Neural cell (in vitro differentiated cells): Measurements from ENCODE around the gene KIRREL3.

Experiments used
- SMC3 ChIP-seq: fragments of 450-650 bp; conservative IDR thresholded peaks from 2 replicates; pipeline ENCODE4 v1.6.1; 2014; ENCODE audit warnings: antibody characterized with exemption, mild to moderate bottlenecking, moderate library complexity; ENCODE audit not compliant: poor library complexity
- TF ChIP-seq, protein P1 (sequence below): fragments of 450-650 bp; IDR thresholded peaks from 2 replicates; pipeline ENCODE4 v1.5.1; 2014; ENCODE audit warnings: antibody characterized with exemption, mild to moderate bottlenecking, moderate library complexity; ENCODE audit not compliant: poor library complexity, severe bottlenecking

- no peak for TF ChIP-seq SMC3
- TF ChIP-seq, protein P1, sequence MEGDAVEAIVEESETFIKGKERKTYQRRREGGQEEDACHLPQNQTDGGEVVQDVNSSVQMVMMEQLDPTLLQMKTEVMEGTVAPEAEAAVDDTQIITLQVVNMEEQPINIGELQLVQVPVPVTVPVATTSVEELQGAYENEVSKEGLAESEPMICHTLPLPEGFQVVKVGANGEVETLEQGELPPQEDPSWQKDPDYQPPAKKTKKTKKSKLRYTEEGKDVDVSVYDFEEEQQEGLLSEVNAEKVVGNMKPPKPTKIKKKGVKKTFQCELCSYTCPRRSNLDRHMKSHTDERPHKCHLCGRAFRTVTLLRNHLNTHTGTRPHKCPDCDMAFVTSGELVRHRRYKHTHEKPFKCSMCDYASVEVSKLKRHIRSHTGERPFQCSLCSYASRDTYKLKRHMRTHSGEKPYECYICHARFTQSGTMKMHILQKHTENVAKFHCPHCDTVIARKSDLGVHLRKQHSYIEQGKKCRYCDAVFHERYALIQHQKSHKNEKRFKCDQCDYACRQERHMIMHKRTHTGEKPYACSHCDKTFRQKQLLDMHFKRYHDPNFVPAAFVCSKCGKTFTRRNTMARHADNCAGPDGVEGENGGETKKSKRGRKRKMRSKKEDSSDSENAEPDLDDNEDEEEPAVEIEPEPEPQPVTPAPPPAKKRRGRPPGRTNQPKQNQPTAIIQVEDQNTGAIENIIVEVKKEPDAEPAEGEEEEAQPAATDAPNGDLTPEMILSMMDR = no peak
Measured at GRCh38 chr11:126457817-126458216, 542.8 kb downstream of the KIRREL3 start.
